Gastroesophageal sphincter (tissue), 4 donors: ENCODE data around the gene TSPAN9. TPM values are rescaled to one million over a fixed set of nuclear protein-coding genes. Genes with fewer than 3 reads are reported as not detected.

ENCODE experiments used
- ATAC-seq: fragments of 150-250 bp; one replicate; pipeline ENCODE4 v1.9.1; 2016; ENCODE audit warnings: mild to moderate bottlenecking, moderate library complexity
- H3K27ac ChIP-seq, 4 donors: fragments of 200-600 bp; sonication (generic) in 3 of 4; 1 replicate in 3 of 4; 2 replicates in 1 of 4; pipeline ENCODE4 v1.5.1; 2016 to 2019
- H3K27me3 ChIP-seq: fragments of 200-600 bp; sonication (generic); one replicate; pipeline ENCODE4 v1.5.1; 2019
- H3K36me3 ChIP-seq, 2 donors: fragments of 200-600 bp; sonication (generic); one replicate each; pipeline ENCODE4 v1.5.1; 2019; ENCODE audit warnings: control low read depth in 1 of 2
- H3K4me1 ChIP-seq, 3 donors: fragments of 200-600 bp; sonication (generic); 1 replicate in 2 of 3; 2 replicates in 1 of 3; pipeline ENCODE4 v1.5.1; 2016 to 2019; ENCODE audit warnings: control low read depth in 2 of 3
- H3K4me3 ChIP-seq, 2 donors: fragments of 200-600 bp; sonication (generic); one replicate each; pipeline ENCODE4 v1.5.1; 2019; ENCODE audit warnings: mild to moderate bottlenecking in 1 of 2, moderate library complexity in 1 of 2
- H3K9me3 ChIP-seq, 3 donors: fragments of 200-600 bp; sonication (generic); one replicate each; pipeline ENCODE4 v1.5.1; 2017 to 2019; ENCODE audit warnings: control low read depth in 2 of 3
- EP300 ChIP-seq: sonication (generic); formaldehyde crosslinking; IDR thresholded peaks from one replicate; pipeline ENCODE4 v1.6.1; 2017; ENCODE audit warnings: antibody characterized with exemption, mild to moderate bottlenecking
- POLR2A ChIP-seq, 2 donors: fragments of 450-650 bp; IDR thresholded peaks; one replicate each; pipeline ENCODE4 v1.6.1; 2017; ENCODE audit warnings: antibody characterized with exemption in 2 of 2, mild to moderate bottlenecking in 2 of 2, moderate library complexity in 1 of 2
- POLR2AphosphoS5 ChIP-seq: sonication (generic); formaldehyde crosslinking; IDR thresholded peaks from one replicate; pipeline ENCODE4 v1.6.1; 2017; ENCODE audit warnings: antibody characterized with exemption
- WGBS, 2 donors: methylation state at CpG; one replicate each; pipeline ENCODE4 v1.1.5; 2018; ENCODE audit warnings: low coverage in 1 of 2; 5-methylcytosine and 5-hydroxymethylcytosine counted together
- total RNA-seq, 4 donors: library from RNA; depleted of rRNA; stranded (reverse); fragments of >200 nt; gene quantifications; one replicate each; pipeline ENCODE4 v1.1.0, GENCODE V29; 2016
- TF ChIP-seq, protein P1 (sequence below), 4 experiments: fragments of 200-600 bp in 2 of 4; fragments of 450-650 bp in 2 of 4; sonication (generic) in 1 of 4; IDR thresholded peaks; one replicate each; pipeline ENCODE4 v1.5.1; 2017 to 2019; ENCODE audit warnings: antibody characterized with exemption in 4 of 4, mild to moderate bottlenecking in 2 of 4, moderate library complexity in 2 of 4

Gene TSPAN9
- total RNA-seq, 4 donors from 2014 or later: 19.5 to 30.2 (median 26.0) TPM

DNA sequence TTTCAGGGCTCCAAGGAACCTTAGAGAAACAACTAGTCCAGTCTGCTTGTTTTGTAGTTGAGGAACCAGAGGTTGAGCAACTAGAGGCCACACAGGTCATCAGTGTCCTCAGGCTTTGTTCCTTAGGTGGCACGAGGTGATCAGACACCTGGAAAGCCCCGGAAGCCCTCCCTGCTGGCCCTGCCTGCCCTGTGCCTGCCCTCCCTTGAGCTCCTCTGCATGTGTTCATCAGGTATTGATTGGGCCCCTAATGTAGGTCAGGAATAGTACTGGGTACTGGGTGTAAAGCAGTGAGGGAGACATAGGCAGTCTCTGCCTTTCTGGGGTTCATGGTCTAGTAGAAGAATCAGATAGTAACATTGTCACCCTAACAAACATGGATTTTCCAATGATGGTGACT lies 114.3 kb downstream of the TSPAN9 start:
- Histone ChIP-seq H3K36me3 (no peaks in the 10 kb centered on the region), H3K27me3 (no peaks in the 10 kb centered on the region), H3K9me3 (no peaks in the 10 kb centered on the region), H3K4me1 (peaks cover 0 to 10% (median 0%) of the 10 kb centered on the region in 3 donors), H3K27ac (no peak overlapping the region), H3K4me3 (no peak overlapping the region)
- WGBS, 2 donors: 100% methylated on average over 1 of the region's 2 CpGs; no CpG with 5 or more reads in 1 of the 2 donors
- no peak for ATAC-seq
- TF ChIP-seq POLR2A (IDR thresholded peaks at IDR 0.05) (no peak), POLR2AphosphoS5 (no peak), EP300 (no peak)
- TF ChIP-seq, protein P1, sequence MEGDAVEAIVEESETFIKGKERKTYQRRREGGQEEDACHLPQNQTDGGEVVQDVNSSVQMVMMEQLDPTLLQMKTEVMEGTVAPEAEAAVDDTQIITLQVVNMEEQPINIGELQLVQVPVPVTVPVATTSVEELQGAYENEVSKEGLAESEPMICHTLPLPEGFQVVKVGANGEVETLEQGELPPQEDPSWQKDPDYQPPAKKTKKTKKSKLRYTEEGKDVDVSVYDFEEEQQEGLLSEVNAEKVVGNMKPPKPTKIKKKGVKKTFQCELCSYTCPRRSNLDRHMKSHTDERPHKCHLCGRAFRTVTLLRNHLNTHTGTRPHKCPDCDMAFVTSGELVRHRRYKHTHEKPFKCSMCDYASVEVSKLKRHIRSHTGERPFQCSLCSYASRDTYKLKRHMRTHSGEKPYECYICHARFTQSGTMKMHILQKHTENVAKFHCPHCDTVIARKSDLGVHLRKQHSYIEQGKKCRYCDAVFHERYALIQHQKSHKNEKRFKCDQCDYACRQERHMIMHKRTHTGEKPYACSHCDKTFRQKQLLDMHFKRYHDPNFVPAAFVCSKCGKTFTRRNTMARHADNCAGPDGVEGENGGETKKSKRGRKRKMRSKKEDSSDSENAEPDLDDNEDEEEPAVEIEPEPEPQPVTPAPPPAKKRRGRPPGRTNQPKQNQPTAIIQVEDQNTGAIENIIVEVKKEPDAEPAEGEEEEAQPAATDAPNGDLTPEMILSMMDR (IDR thresholded peaks at IDR 0.05): no peak

DNA sequence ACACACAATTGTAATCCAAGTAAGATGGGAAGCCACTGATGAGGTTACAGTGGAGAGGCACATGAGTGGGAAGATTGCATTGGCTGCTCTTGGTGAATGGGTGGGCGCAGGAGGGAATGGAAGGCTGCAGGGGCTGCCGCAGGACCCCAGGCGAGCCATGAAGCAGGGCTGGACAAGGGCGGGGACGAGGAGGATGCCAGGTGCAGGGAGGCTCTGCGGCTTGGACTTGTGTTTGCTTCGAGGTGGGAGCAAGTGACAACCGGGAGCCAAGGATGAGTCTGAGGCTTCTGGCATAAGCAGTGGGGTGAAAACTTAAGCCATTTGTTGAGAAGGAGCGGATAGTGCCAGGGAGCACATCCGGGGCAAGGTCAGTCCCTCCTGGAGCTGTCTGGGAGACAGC lies 115.0 kb downstream of the TSPAN9 start:
- H3K27me3 ChIP-seq: no peaks in the 10 kb centered on the region
- TF ChIP-seq, protein P1 (IDR thresholded peaks at IDR 0.05): no peak
- TF ChIP-seq POLR2A (IDR thresholded peaks at IDR 0.05) (no peak), EP300 (no peak), POLR2AphosphoS5 (no peak)

DNA sequence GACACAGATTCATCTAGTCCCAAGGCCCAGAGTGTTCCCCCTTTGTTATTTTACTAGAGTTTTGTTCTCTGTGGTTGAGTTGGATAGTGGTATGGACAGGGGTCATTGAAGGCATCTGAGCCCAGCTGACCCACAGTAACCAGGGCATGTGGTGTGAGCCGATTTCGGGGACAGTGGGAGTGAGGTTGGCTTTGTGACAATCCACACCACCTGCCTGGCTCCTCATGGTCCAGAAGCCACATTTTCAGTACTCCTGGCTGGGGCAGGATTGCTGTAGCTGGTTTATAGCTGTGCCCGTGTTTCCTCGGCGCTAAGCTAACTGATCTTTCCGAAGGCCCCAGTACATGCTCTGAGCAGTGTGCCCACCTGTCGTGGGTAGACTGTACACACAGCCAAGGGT lies 116.0 kb downstream of the TSPAN9 start:
- no peak for ATAC-seq

More for the DNA sequence above, 115.0 kb downstream of the TSPAN9 start:
- no peaks in the 10 kb centered on the region for H3K36me3 ChIP-seq
- 90 to 100% methylated on average over 5 to 10 of the region's 10 CpGs for WGBS, 2 donors
- no peak overlapping the region for H3K27ac ChIP-seq
- peaks cover 0 to 10% (median 0%) of the 10 kb centered on the region in 3 donors for H3K4me1 ChIP-seq
- no peak overlapping the region for H3K4me3 ChIP-seq
- H3K9me3 ChIP-seq: no peaks in the 10 kb centered on the region
- no peak for ATAC-seq

DNA sequence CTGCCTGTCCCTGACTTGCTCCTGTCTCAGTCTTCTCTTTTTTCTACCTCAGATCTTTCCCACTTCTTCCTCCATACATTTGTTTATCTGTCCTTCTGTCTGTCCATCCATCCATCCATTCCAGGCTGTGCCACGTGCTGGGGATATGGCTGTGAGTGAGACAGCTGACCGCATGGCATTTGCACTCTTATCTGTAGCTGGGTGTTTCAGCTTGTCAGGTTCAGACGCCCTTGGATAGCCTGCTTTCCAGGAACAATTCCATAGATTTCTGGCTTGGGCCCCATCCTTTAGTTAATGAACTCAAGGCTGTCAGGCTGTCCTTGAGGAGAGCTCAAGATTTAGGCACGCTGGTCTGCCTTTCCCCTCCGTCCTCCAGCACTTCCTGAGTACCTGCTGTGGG lies 116.6 kb downstream of the TSPAN9 start:
- Histone ChIP-seq H3K36me3 (no peaks in the 10 kb centered on the region), H3K4me3 (no peak overlapping the region), H3K9me3 (no peaks in the 10 kb centered on the region), H3K27me3 (no peaks in the 10 kb centered on the region), H3K27ac (no peak overlapping the region), H3K4me1 (peaks cover 0 to 2% (median 0%) of the 10 kb centered on the region in 3 donors)
- WGBS, 2 donors: no CpG with 5 or more reads among the region's 5 CpGs
- no peak for ATAC-seq
- TF ChIP-seq EP300 (no peak), POLR2AphosphoS5 (no peak), POLR2A (IDR thresholded peaks at IDR 0.05) (no peak)
- TF ChIP-seq, protein P1 (IDR thresholded peaks at IDR 0.05): no peak

More for the DNA sequence above, 116.0 kb downstream of the TSPAN9 start:
- H3K9me3 ChIP-seq: no peaks in the 10 kb centered on the region
- 87 to 100% methylated on average over 2 to 4 of the region's 7 CpGs for WGBS, 2 donors
- TF ChIP-seq POLR2AphosphoS5: no peak
- TF ChIP-seq, protein P1 (IDR thresholded peaks at IDR 0.05): no peak
- TF ChIP-seq EP300: no peak
- TF ChIP-seq POLR2A (IDR thresholded peaks at IDR 0.05): no peak
- no peak overlapping the region for H3K4me3 ChIP-seq
- no peaks in the 10 kb centered on the region for H3K27me3 ChIP-seq
- no peak overlapping the region for H3K27ac ChIP-seq
- peaks cover 0 to 5% (median 0%) of the 10 kb centered on the region in 3 donors for H3K4me1 ChIP-seq
- H3K36me3 ChIP-seq: no peaks in the 10 kb centered on the region

DNA sequence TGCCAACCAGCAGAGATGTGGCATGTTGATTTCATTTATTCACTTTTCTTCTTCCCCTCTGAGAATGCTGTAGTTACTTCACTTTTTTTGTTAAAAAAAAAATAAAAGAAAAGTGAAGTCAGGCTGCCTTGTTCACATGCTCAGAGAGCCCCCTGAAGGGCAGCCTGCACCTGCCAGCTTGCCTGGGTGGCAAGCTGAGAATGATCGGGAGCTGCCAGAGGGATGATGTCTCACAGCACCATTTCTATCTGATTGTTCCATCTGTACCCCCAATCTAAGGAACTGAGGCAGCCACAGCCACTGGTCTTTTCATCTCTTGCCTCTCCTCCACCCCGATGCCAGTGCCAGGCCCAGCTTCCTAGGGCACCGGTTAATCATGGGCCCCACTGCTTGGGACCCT lies 118.2 kb downstream of the TSPAN9 start:
- H3K4me1 ChIP-seq: peaks cover 0 to 18% (median 10%) of the 10 kb centered on the region in 3 donors
- H3K36me3 ChIP-seq: no peaks in the 10 kb centered on the region
- no peaks in the 10 kb centered on the region for H3K9me3 ChIP-seq
- no peak overlapping the region for H3K4me3 ChIP-seq
- TF ChIP-seq EP300 (no peak), POLR2AphosphoS5 (no peak), POLR2A (IDR thresholded peaks at IDR 0.05) (no peak)
- TF ChIP-seq, protein P1 (IDR thresholded peaks at IDR 0.05): no peak
- H3K27me3 ChIP-seq: no peaks in the 10 kb centered on the region
- ATAC-seq: no peak
- no peak overlapping the region for H3K27ac ChIP-seq
- WGBS, 2 donors: 69 to 75% methylated on average over 3 of the region's 3 CpGs
